Activated CD4-positive, alpha-beta T cell treated with anti-CD3 and anti-CD28 coated beads, Interleukin-2, amount 10 ng/mL, durations not matched to agents 24 days and 14 days (primary cell): ENCODE measurements around the gene ZNF24. TPM values are rescaled to one million over a fixed set of nuclear protein-coding genes. Genes with fewer than 3 reads are reported as not detected.

Source experiments
- DNase-seq: peaks from one replicate; pipeline ENCODE4 v3.0.0; 2022
- H3K27ac Mint-ChIP-seq: one replicate; pipeline ENCODE4 v1.8.0; 2022; ENCODE audit warnings: mild to moderate bottlenecking, mixed read lengths
- H3K27me3 Mint-ChIP-seq: one replicate; pipeline ENCODE4 v1.8.0; 2022; ENCODE audit warnings: mixed read lengths
- H3K36me3 Mint-ChIP-seq: one replicate; pipeline ENCODE4 v1.8.0; 2022; ENCODE audit warnings: low read depth, mild to moderate bottlenecking, mixed read lengths
- H3K4me1 Mint-ChIP-seq: one replicate; pipeline ENCODE4 v1.8.0; 2021; ENCODE audit warnings: mixed read lengths
- H3K4me3 Mint-ChIP-seq: one replicate; pipeline ENCODE4 v1.8.0; 2022; ENCODE audit warnings: mild to moderate bottlenecking, moderate library complexity, mixed read lengths
- H3K9me3 Mint-ChIP-seq: one replicate; pipeline ENCODE4 v1.8.0; 2021; ENCODE audit warnings: mixed read lengths
- intact Hi-C: fragments of 100-400 bp; cut with micrococcal nuclease; formaldehyde crosslinking; loops from one replicate; pipeline ENCODE4 v1.15.1; 2023
- total RNA-seq: library from RNA; stranded (reverse); gene quantifications from 2 replicates; pipeline ENCODE4 v1.2.3, GENCODE V29; 2022

Gene ZNF24
- total RNA-seq, 1 donor from 2014 or later: 57.8 TPM

- H3K9me3 Mint-ChIP-seq: peaks cover 37% of the 10 kb centered on the region
- no peak overlapping the region for H3K27ac Mint-ChIP-seq
- H3K4me3 Mint-ChIP-seq: no peak overlapping the region
- intact Hi-C loops: no loop called here
- no peaks in the 10 kb centered on the region for H3K27me3 Mint-ChIP-seq
- H3K36me3 Mint-ChIP-seq: peaks cover 69% of the 10 kb centered on the region
- H3K4me1 Mint-ChIP-seq: no peaks in the 10 kb centered on the region
- DNase-seq: no peak
Measured at GRCh38 chr18:35306588-35307250, 37.5 kb downstream of the ZNF24 start.

- H3K27ac Mint-ChIP-seq: no peak overlapping the region
- no peak for DNase-seq
- H3K4me1 Mint-ChIP-seq: no peaks in the 10 kb centered on the region
- H3K9me3 Mint-ChIP-seq: peaks cover 28% of the 10 kb centered on the region
- H3K27me3 Mint-ChIP-seq: no peaks in the 10 kb centered on the region
- intact Hi-C loops: no loop called here
- no peak overlapping the region for H3K4me3 Mint-ChIP-seq
- peaks cover 89% of the 10 kb centered on the region for H3K36me3 Mint-ChIP-seq
Measured at GRCh38 chr18:35303610-35304009, 40.6 kb downstream of the ZNF24 start.

GRCh38 chr18:35296060-35296459 lies 48.2 kb downstream of the ZNF24 start:
- intact Hi-C loops: loop anchor here (10.0 kb wide), 1 partner anchor 769 kb away; the partner anchor contains the start of gene RPRD1A
- Mint-ChIP-seq H3K27me3 (no peaks in the 10 kb centered on the region), H3K27ac (no peak overlapping the region), H3K36me3 (peaks cover 81% of the 10 kb centered on the region), H3K4me1 (peaks cover 12% of the 10 kb centered on the region), H3K4me3 (no peak overlapping the region), H3K9me3 (peaks cover 27% of the 10 kb centered on the region)
- peak; percentile 29 for DNase-seq

- peak overlapping the region; percentile 95 for H3K27ac Mint-ChIP-seq
- DNase-seq: no peak
- peak overlapping the region; percentile 100 for H3K4me3 Mint-ChIP-seq
- peaks cover 37% of the 10 kb centered on the region for H3K4me1 Mint-ChIP-seq
- no peaks in the 10 kb centered on the region for H3K27me3 Mint-ChIP-seq
- H3K36me3 Mint-ChIP-seq: peaks cover 66% of the 10 kb centered on the region
- intact Hi-C loops: loop anchor here (2.0 to 10.0 kb wide), 5 partner anchors 24 to 774 kb away; partner anchors contain the start of genes MAPRE2, RMP24 and RPRD1A
- H3K9me3 Mint-ChIP-seq: peaks cover 26% of the 10 kb centered on the region
Measured at GRCh38 chr18:35291166-35291565, 53.1 kb downstream of the ZNF24 start.

GRCh38 chr18:35290094-35290735 lies 54.0 kb downstream of the ZNF24 start, which contains the start of gene ZSCAN30:
Gene ZSCAN30 (minus strand): TSS chr18:35290229. CDS start chr18:35264352, 25,877 bp downstream.
- Mint-ChIP-seq H3K9me3 (peaks cover 24% of the 10 kb centered on the region), H3K4me3 (peak within 1 kb of the TSS; percentile 100), H3K27me3 (no peaks in the 10 kb centered on the region), H3K27ac (peak within 1 kb of the TSS; percentile 95), H3K4me1 (peaks cover 37% of the 10 kb centered on the region), H3K36me3 (peaks cover 63% of the 10 kb centered on the region)
- intact Hi-C loops: loop anchor here (1.0 to 10.0 kb wide), 9 partner anchors 23 to 775 kb away; partner anchors contain the start of genes INO80C, MAPRE2, RMP24 and RPRD1A
- peak; percentile 99 for DNase-seq

- H3K4me1 Mint-ChIP-seq: peaks cover 37% of the 10 kb centered on the region
- H3K27ac Mint-ChIP-seq: peak overlapping the region; percentile 95
- peaks cover 20% of the 10 kb centered on the region for H3K9me3 Mint-ChIP-seq
- DNase-seq: no peak
- intact Hi-C loops: loop anchor here (1.0 to 10.0 kb wide), 9 partner anchors 23 to 775 kb away; partner anchors contain the start of genes INO80C, MAPRE2, RMP24 and RPRD1A
- H3K36me3 Mint-ChIP-seq: peaks cover 62% of the 10 kb centered on the region
- H3K27me3 Mint-ChIP-seq: no peaks in the 10 kb centered on the region
- peak overlapping the region; percentile 100 for H3K4me3 Mint-ChIP-seq
Measured at GRCh38 chr18:35289727-35290093, 54.5 kb downstream of the ZNF24 start.

GRCh38 chr18:35289293-35289692 lies 54.9 kb downstream of the ZNF24 start:
- no peaks in the 10 kb centered on the region for H3K27me3 Mint-ChIP-seq
- H3K36me3 Mint-ChIP-seq: peaks cover 59% of the 10 kb centered on the region
- peaks cover 37% of the 10 kb centered on the region for H3K4me1 Mint-ChIP-seq
- intact Hi-C loops: no loop called here
- peak overlapping the region; percentile 100 for H3K4me3 Mint-ChIP-seq
- peaks cover 17% of the 10 kb centered on the region for H3K9me3 Mint-ChIP-seq
- H3K27ac Mint-ChIP-seq: peak overlapping the region; percentile 95
- DNase-seq: peak; percentile 61

- H3K27me3 Mint-ChIP-seq: no peaks in the 10 kb centered on the region
- peaks cover 21% of the 10 kb centered on the region for H3K4me1 Mint-ChIP-seq
- intact Hi-C loops: no loop called here
- H3K27ac Mint-ChIP-seq: no peak overlapping the region
- H3K36me3 Mint-ChIP-seq: peaks cover 64% of the 10 kb centered on the region
- H3K4me3 Mint-ChIP-seq: no peak overlapping the region
- peaks cover 36% of the 10 kb centered on the region for H3K9me3 Mint-ChIP-seq
- DNase-seq: no peak
Measured at GRCh38 chr18:35284841-35285240, 59.4 kb downstream of the ZNF24 start.

- peaks cover 17% of the 10 kb centered on the region for H3K4me1 Mint-ChIP-seq
- no peak overlapping the region for H3K4me3 Mint-ChIP-seq
- intact Hi-C loops: no loop called here
- H3K36me3 Mint-ChIP-seq: peaks cover 63% of the 10 kb centered on the region
- no peak for DNase-seq
- H3K27ac Mint-ChIP-seq: no peak overlapping the region
- H3K9me3 Mint-ChIP-seq: peaks cover 34% of the 10 kb centered on the region
- no peaks in the 10 kb centered on the region for H3K27me3 Mint-ChIP-seq
Measured at GRCh38 chr18:35283923-35284794, 60.1 kb downstream of the ZNF24 start.

- no peak overlapping the region for H3K4me3 Mint-ChIP-seq
- peaks cover 63% of the 10 kb centered on the region for H3K36me3 Mint-ChIP-seq
- H3K4me1 Mint-ChIP-seq: peaks cover 17% of the 10 kb centered on the region
- H3K9me3 Mint-ChIP-seq: peaks cover 41% of the 10 kb centered on the region
- H3K27ac Mint-ChIP-seq: peak overlapping the region; percentile 6
- intact Hi-C loops: no loop called here
- H3K27me3 Mint-ChIP-seq: no peaks in the 10 kb centered on the region
- no peak for DNase-seq
Measured at GRCh38 chr18:35282353-35282752, 61.9 kb downstream of the ZNF24 start.

Other genes starting within 250 kb of the ZNF24 start
- gene ZNF397, start 103.4 kb downstream of the ZNF24 start, total RNA-seq: 19.2 and 22.6 TPM in 2 replicates
- gene ZSCAN30, start 54.2 kb downstream of the ZNF24 start, total RNA-seq: 11.6 and 12.2 TPM in 2 replicates
- 0.19 and 0.26 TPM in 2 replicates for gene ZNF396, start 32.9 kb upstream of the ZNF24 start, total RNA-seq
- 34.7 and 37.6 TPM in 2 replicates for gene INO80C, start 153.5 kb upstream of the ZNF24 start, total RNA-seq
- gene GALNT1, start 237.3 kb upstream of the ZNF24 start, total RNA-seq: 47.0 and 50.8 TPM in 2 replicates